ENCODE results near the gene GEMIN2. TPM values are rescaled to one million over a fixed set of nuclear protein-coding genes. Genes with fewer than 3 reads are reported as not detected.
"Not testable (repeated sequence)": the region's sequence is repeated elsewhere in the genome, so short reads cannot be mapped to it uniquely, and the experiment has no call there.

GEMIN2 gene
- polyA plus RNA-seq, 2 of the 4 experiments (the other 2 are of a cell fraction), result 30.6 to 67.8 TPM

- not testable (repeated sequence) for H3K4me2 ChIP-seq; DNase-seq (ENCODE audit: low read depth in 1 of 2, low spot score in 1 of 2); FAIRE-seq; H3K9me3 ChIP-seq; ATAC-seq; H3K4me3 ChIP-seq; H3K27ac ChIP-seq
- ChIA-PET POLR2A (interaction anchor here (0.6 to 0.7 kb wide), 2 partner anchors 16 to 326 kb away, joined by 3 to 5 read pairs; no protein-coding TSS in a partner anchor), CTCF (interaction anchor here (0.7 to 1.3 kb wide), 4 partner anchors 8 to 328 kb away, joined by 3 to 5 read pairs (median 3); no protein-coding TSS in a partner anchor)
- 96% methylated on average over 10 of the region's 10 CpGs for whole genome bisulfite sequencing (ENCODE audit: missing lambda C conversion rate)
- peaks cover 20% of the 10 kb centered on the region for H3K4me1 ChIP-seq
Observed at GRCh38 chr14:39099215-39099614, 14.9 kb upstream of the GEMIN2 start.

GRCh38 chr14:39099748-39100147, 14.4 kb upstream of the GEMIN2 start:
- DNase-seq (ENCODE audit: low read depth in 1 of 2, low spot score in 1 of 2) (no peak), FAIRE-seq (no peak), ATAC-seq (no peak)
- Histone ChIP-seq H3K4me2 (peak overlapping the region; percentile 15; the same call in 1 of the 3 replicates), H3K4me3 (no peak overlapping the region), H3K27ac (no peak overlapping the region), H3K4me1 (peaks cover 25% of the 10 kb centered on the region), H3K9me3 (no peaks in the 10 kb centered on the region)
- CTCF ChIA-PET, result interaction anchor here (1.3 kb wide), 1 partner anchor 327 kb away, joined by 3 read pairs; no protein-coding TSS in a partner anchor
- TF ChIP-seq EHMT2 (IDR thresholded peaks at IDR 0.05; ENCODE audit: low read depth) (no peak), HOXB5 (CRISPR knock-in tag; IDR thresholded peaks at IDR 0.05) (no peak), ESRRA (IDR thresholded peaks at IDR 0.05; ENCODE audit: borderline replicate concordance, low read length) (no peak), GATA3 (IDR thresholded peaks at IDR 0.05; ENCODE audit: borderline replicate concordance) (no peak), ZSCAN20 (CRISPR knock-in tag; IDR thresholded peaks at IDR 0.05) (no peak), NPAS2 (CRISPR knock-in tag; IDR thresholded peaks at IDR 0.05; ENCODE audit: borderline replicate concordance) (no peak)
- POLR2A ChIA-PET, result interaction anchor here (0.7 kb wide), 1 partner anchor 325 kb away, joined by 5 read pairs; no protein-coding TSS in a partner anchor

- TF ChIP-seq POLR2A (IDR thresholded peaks at IDR 0.05; ENCODE audit: low read length), result no peak
- no peak for TF ChIP-seq ZSCAN20 (CRISPR knock-in tag; IDR thresholded peaks at IDR 0.05)
- TF ChIP-seq REST (IDR thresholded peaks at IDR 0.05), result no peak
- no peak for TF ChIP-seq BCL3 (IDR thresholded peaks at IDR 0.05)
- TF ChIP-seq ESRRA (IDR thresholded peaks at IDR 0.05; ENCODE audit: borderline replicate concordance, low read length), result no peak; the same call in 1 of the 2 replicates
- no peak for TF ChIP-seq JUNB (IDR thresholded peaks at IDR 0.05)
- TF ChIP-seq ZFP36 (IDR thresholded peaks at IDR 0.05; ENCODE audit: borderline replicate concordance, partially characterized antibody), result no peak
- TF ChIP-seq RFX5 (IDR thresholded peaks at IDR 0.05), result no peak
- TF ChIP-seq CTCF (IDR thresholded peaks at IDR 0.05), result no peak
- peak; percentile 69 to 73 for ATAC-seq
- H3K4me1 ChIP-seq, result peaks cover 21% of the 10 kb centered on the region
- no peak for FAIRE-seq
- H3K9me3 ChIP-seq, result no peaks in the 10 kb centered on the region
- ChIA-PET POLR2A (interaction anchor here (0.7 to 2.2 kb wide), 14 partner anchors 11 to 330 kb away, joined by 3 to 34 read pairs (median 4); partner anchors contain the start of genes FBXO33, GEMIN2, PNN and TRAPPC6B), CTCF (interaction anchor here (0.6 to 2.2 kb wide), 7 partner anchors 30 to 324 kb away, joined by 3 to 11 read pairs (median 3); no protein-coding TSS in a partner anchor)
- 2% methylated on average over 14 of the region's 23 CpGs for WGBS (ENCODE audit: missing lambda C conversion rate)
- peak overlapping the region; percentile 66 for H3K4me2 ChIP-seq
- peak; percentile 34 to 71 for DNase-seq (ENCODE audit: low read depth in 1 of 2, low spot score in 1 of 2)
- H3K27ac ChIP-seq, result peak overlapping the region; percentile 97
- peak overlapping the region; percentile 90 for H3K4me3 ChIP-seq
Observed at GRCh38 chr14:39102265-39102968, 11.7 kb upstream of the GEMIN2 start.
